Measurements from ENCODE around the gene NYAP2.

NYAP2 gene

GRCh38 chr2:225558399-225559071 lies 159.0 kb downstream of the NYAP2 start:
- no peak overlapping the region for H3K4me3 ChIP-seq (IDR thresholded peaks at IDR 0.05; ENCODE audit: insufficient read depth, low read depth, low read length)
- H2AFZ ChIP-seq (ENCODE audit: low read depth): no peak overlapping the region
- no peak overlapping the region for H3K9ac ChIP-seq
- TF ChIP-seq CTCF (conservative IDR thresholded peaks at IDR 0.05; ENCODE audit: low read depth, low read length): no peak
- H3K27ac ChIP-seq: no peak overlapping the region
- H3K36me3 ChIP-seq (ENCODE audit: insufficient read depth): no peaks in the 10 kb centered on the region
- H3K4me2 ChIP-seq: no peak overlapping the region
- H3K4me1 ChIP-seq (ENCODE audit: low read depth, poor library complexity, severe bottlenecking): no peaks in the 10 kb centered on the region
- no peaks in the 10 kb centered on the region for H3K27me3 ChIP-seq (ENCODE audit: insufficient read depth, low read depth)
- H3K79me2 ChIP-seq (ENCODE audit: insufficient read depth, low read depth): no peaks in the 10 kb centered on the region
- H4K20me1 ChIP-seq (ENCODE audit: insufficient read depth): no peaks in the 10 kb centered on the region

GRCh38 chr2:225559072-225559415 lies 159.5 kb downstream of the NYAP2 start:
- H3K79me2 ChIP-seq (ENCODE audit: insufficient read depth, low read depth): no peaks in the 10 kb centered on the region
- H3K4me2 ChIP-seq: no peak overlapping the region
- no peak for TF ChIP-seq CTCF (conservative IDR thresholded peaks at IDR 0.05; ENCODE audit: low read depth, low read length)
- no peaks in the 10 kb centered on the region for H3K36me3 ChIP-seq (ENCODE audit: insufficient read depth)
- H3K27ac ChIP-seq: no peak overlapping the region
- no peak overlapping the region for H3K4me3 ChIP-seq (IDR thresholded peaks at IDR 0.05; ENCODE audit: insufficient read depth, low read depth, low read length)
- H4K20me1 ChIP-seq (ENCODE audit: insufficient read depth): no peaks in the 10 kb centered on the region
- H3K27me3 ChIP-seq (ENCODE audit: insufficient read depth, low read depth): no peaks in the 10 kb centered on the region
- no peak overlapping the region for H2AFZ ChIP-seq (ENCODE audit: low read depth)
- no peak overlapping the region for H3K9ac ChIP-seq
- H3K4me1 ChIP-seq (ENCODE audit: low read depth, poor library complexity, severe bottlenecking): no peaks in the 10 kb centered on the region

GRCh38 chr2:225566798-225567197 lies 167.3 kb downstream of the NYAP2 start:
- Histone ChIP-seq H3K27me3 (ENCODE audit: insufficient read depth, low read depth) (no peaks in the 10 kb centered on the region), H3K9ac (no peak overlapping the region), H3K4me2 (no peak overlapping the region)

DNA sequence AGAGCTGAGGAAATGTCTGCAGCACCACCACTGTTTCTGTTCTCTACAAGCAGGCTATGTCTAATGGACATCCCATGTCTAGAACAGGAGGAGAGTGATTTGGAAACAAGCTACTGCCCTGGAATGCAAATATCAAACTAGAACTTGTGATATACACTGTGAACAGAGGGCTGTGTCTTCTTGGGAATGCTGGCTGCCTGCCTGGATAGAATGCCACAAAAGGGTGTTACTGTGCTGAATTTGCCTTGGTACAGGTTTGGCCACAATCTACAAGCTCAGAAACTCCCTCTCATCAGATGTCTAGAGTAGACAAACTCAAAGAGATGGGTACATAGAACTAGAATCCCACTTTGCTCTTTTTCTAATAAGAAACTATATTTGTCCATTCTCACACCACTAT lies 170.5 kb downstream of the NYAP2 start:
- Histone ChIP-seq H2AFZ (ENCODE audit: low read depth) (no peak overlapping the region), H3K36me3 (ENCODE audit: insufficient read depth) (no peaks in the 10 kb centered on the region), H3K4me1 (ENCODE audit: low read depth, poor library complexity, severe bottlenecking) (no peaks in the 10 kb centered on the region), H3K79me2 (ENCODE audit: insufficient read depth, low read depth) (no peaks in the 10 kb centered on the region), H3K27ac (no peak overlapping the region), H3K27me3 (ENCODE audit: insufficient read depth, low read depth) (no peaks in the 10 kb centered on the region), H3K4me3 (IDR thresholded peaks at IDR 0.05; ENCODE audit: insufficient read depth, low read depth, low read length) (no peak overlapping the region), H4K20me1 (ENCODE audit: insufficient read depth) (no peaks in the 10 kb centered on the region), H3K9ac (no peak overlapping the region), H3K4me2 (no peak overlapping the region)
- TF ChIP-seq CTCF (conservative IDR thresholded peaks at IDR 0.05; ENCODE audit: low read depth, low read length): no peak

More at GRCh38 chr2:225566798-225567197, 167.3 kb downstream of the NYAP2 start:
- no peaks in the 10 kb centered on the region for H3K36me3 ChIP-seq (ENCODE audit: insufficient read depth)
- no peak overlapping the region for H2AFZ ChIP-seq (ENCODE audit: low read depth)
- no peak overlapping the region for H3K27ac ChIP-seq
- H3K79me2 ChIP-seq (ENCODE audit: insufficient read depth, low read depth): no peaks in the 10 kb centered on the region
- TF ChIP-seq CTCF (conservative IDR thresholded peaks at IDR 0.05; ENCODE audit: low read depth, low read length): no peak
- no peaks in the 10 kb centered on the region for H3K4me1 ChIP-seq (ENCODE audit: low read depth, poor library complexity, severe bottlenecking)
- H4K20me1 ChIP-seq (ENCODE audit: insufficient read depth): no peaks in the 10 kb centered on the region
- H3K4me3 ChIP-seq (IDR thresholded peaks at IDR 0.05; ENCODE audit: insufficient read depth, low read depth, low read length): no peak overlapping the region

Data from KMS-11 (cell line).